HG03103 (cell line): Measurements from ENCODE around the gene ARFIP1.
"Not testable (repeated sequence)": the region's sequence is repeated elsewhere in the genome, so short reads cannot be mapped to it uniquely, and the experiment has no call there.

Experiments
- ATAC-seq: cut with Tn5 transposase; IDR thresholded peaks from one replicate; pipeline ENCODE4 v1.9.1; 2021; ENCODE audit warnings: low read depth; ENCODE audit not compliant: unreplicated experiment

ARFIP1 gene, protein sequence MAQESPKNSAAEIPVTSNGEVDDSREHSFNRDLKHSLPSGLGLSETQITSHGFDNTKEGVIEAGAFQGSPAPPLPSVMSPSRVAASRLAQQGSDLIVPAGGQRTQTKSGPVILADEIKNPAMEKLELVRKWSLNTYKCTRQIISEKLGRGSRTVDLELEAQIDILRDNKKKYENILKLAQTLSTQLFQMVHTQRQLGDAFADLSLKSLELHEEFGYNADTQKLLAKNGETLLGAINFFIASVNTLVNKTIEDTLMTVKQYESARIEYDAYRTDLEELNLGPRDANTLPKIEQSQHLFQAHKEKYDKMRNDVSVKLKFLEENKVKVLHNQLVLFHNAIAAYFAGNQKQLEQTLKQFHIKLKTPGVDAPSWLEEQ

DNA sequence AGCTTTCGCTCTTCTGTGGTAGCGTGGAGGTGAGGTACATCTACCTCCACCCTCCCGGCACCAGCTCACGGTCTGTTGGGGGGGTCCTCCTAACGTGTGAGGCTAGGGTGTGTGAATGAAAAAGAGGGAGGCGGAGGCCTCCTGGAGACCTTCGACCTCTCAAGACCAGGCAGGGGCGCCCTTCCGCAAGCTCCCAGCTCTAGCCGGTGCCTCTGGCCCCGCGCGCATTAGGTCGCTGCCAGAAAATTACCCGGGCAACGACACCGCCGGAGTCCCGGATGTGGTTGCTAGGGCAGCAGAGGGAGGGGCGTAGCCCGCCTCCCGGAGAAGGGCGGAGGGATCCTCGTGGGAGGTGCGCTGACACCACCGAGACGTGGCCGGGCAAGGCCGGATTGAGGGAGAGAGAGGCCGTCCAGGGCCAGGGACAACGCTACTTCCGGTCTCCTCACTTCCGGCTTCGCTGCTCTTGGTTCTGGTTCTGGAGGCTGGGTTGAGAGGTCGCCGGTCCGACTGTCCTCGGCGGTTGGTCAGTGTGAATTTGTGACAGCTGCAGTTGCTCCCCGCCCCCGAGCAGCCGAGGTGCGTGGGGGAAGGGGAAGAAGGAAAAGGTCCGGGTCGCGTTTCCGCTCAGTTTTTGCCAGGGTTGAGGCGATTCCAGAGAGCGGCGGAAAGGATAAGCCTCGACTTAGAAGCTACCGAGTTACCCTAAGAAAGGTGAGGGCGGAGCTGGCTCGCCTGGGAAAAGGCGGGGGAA lies at the start of gene ARFIP1, which contains the start of gene TIGD4:
ARFIP1 (plus strand) TSS at position 442 of the 754 bp plus-strand sequence. CDS start 49,680 bp downstream, outside the sequence.
TIGD4 (minus strand) TSS at position 218 of the 754 bp plus-strand sequence. CDS start 8,726 bp downstream, outside the sequence.
- ATAC-seq = peak; percentile 86

DNA sequence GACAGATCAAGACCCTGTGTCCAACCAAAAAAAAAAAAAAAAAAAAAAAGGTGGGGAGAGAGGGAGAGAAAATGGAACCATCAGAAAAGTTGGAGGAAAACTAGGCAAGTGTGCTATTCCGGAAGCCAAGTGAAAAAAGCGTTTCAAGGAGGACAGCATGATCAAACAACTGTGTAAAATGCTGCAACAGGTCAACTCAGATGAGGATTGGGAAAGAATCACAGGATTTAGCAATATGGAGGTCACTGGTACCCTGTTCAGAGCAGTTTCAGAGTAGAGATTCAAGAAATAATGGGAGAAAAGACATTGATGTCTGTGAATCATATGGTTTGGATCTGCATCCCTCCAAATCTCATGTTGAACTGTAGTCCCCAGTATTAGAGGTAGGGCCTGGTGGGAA lies 47.8 kb upstream of the ARFIP1 start:
- no peak for ATAC-seq

GRCh38 chr4:152734015-152734698 lies 45.6 kb upstream of the ARFIP1 start:
- ATAC-seq = no peak

- no peak for ATAC-seq
These were observed 45.1 kb upstream of the ARFIP1 start for GRCh38 chr4:152734699-152735050.

DNA sequence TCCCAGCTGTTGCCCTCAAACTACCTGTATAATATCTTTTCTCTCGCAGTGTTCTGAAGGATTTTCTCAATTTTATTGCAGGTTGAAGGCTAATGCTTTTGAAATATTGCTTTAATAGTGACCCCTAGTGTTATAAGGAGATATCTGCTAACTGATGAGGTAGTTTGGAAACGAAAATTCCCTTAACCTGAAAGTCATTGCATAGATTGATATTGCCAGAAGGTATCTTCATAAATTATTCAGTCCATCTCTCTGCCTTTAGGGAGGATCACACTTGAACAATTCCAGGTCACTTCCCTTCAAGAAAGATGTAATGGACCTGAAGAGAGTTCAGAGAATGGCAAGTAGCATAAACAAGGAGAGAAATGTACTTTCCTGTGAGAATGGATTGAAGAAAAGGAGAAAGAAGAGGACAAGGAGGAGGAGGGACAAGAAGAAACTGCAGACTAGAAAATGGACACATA lies 44.3 kb upstream of the ARFIP1 start:
- ATAC-seq = no peak

- ATAC-seq = no peak
These were observed 43.8 kb upstream of the ARFIP1 start for GRCh38 chr4:152735906-152736305.

DNA sequence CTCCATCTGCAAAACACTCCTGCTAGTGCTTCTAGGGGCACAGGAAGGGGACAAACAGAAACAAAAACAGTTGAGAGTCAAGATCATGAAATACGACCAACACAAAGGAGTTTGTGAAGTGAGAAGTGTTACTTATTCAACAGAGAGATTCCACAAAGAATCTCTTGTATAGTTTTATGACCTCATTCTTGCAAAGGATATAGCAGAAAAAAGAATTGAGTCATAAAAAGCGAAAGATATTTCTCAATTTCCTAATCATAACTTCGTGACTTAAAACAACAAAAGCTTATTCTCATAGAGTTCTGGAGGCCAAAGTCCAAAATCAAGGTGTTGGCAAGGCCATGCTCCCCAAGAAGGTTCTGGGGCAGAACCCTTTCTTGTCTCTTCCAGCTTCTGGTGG lies 40.9 kb upstream of the ARFIP1 start:
- no peak for ATAC-seq

DNA sequence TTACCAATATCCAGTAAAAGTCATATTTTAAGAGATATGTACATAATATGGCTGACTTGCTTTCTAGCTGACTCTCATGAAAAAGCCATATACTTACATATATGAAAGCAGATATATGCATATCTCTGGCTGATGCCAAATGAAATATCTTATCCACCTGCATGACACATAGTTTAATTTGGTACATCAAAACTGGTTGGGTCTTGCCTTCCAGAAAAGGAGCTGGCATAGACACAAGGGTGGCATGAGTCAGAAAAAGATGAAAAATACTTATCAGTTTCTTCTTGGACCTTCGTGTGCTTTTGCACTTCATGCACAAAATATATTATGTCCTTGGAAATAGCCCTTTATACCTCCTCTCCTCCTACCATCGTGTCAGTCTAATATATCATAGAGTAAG lies 32.3 kb upstream of the ARFIP1 start:
- no peak for ATAC-seq

- no peak for ATAC-seq
These were observed 31.1 kb upstream of the ARFIP1 start for GRCh38 chr4:152748619-152749018.

DNA sequence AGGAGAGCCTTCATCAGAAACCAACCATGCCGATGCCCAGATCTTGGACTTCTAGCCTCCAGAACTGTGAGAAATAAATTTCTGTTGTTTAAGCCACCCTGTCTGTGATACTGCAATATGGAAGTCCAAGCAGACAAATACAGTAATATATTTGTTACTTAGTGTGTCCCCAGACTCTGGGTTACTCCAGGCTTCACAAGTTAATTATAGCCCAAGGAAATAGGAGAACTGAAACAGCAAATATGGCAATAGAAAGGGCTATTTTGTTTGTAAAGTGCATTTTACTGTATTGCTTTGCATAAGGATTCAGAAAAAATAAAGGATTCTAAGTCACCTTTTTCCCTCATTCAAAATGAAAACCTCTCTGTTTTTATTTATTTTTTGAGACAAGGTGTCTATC lies 16.0 kb upstream of the ARFIP1 start:
- no peak for ATAC-seq

DNA sequence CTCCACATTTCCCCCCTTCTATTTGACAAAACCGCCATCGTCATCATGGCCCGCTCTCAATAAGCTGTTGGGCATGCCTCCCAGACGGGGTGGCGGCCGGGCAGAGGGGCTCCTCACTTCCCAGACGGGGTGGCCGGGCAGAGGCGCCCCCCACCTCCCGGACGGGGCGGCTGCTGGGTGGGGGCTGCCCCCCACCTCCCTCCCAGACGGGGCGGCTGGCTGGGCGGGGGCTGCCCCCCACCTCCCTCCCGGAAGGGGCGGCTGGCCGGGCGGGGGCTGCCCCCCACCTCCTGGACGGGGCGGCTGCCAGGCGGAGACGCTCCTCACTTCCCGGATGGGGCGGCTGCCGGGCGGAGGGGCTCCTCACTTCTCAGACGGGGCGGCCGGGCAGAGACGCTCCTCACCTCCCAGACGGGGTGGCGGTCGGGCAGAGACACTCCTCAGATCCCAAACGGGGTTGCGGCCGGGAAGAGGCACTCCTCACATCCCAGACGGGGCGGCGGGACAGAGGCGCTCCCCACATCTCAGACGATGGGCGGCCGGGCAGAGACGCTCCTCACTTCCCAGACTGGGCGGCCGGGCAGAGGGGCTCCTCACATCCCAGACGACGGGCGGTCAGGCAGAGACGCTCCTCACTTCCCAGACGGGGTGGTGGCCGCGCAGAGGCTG lies 14.6 kb upstream of the ARFIP1 start:
- not testable (repeated sequence) for ATAC-seq

- peak; percentile 72 for ATAC-seq
These were observed 7.8 kb upstream of the ARFIP1 start for GRCh38 chr4:152771741-152772533.

- no peak for ATAC-seq
These were observed 6.4 kb upstream of the ARFIP1 start for GRCh38 chr4:152773339-152773738.

DNA sequence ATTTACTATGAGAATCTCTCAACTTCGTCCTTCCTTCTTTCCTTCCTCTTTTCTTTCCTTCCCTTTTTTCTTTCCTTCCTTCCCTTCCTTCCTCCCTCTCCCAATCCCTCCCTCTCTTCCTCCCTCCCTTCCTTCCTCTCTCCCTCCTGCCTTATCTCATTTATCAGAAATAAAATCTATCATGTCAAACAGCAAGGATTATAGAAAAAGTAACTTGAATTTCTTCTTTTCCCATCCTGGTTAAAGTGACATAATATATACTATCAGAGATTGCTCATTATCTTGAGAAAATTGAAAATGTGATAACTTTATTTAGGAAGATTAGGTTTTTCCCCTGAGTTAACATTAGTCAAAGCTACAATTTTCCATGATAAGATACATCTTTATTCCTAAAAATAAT lies 5.8 kb upstream of the ARFIP1 start:
- no peak for ATAC-seq

GRCh38 chr4:152776352-152776751 lies 3.4 kb upstream of the ARFIP1 start:
- no peak for ATAC-seq

- no peak for ATAC-seq
These were observed 2.3 kb upstream of the ARFIP1 start for GRCh38 chr4:152777488-152777887.

GRCh38 chr4:152778656-152779512 lies 870 bp upstream of the ARFIP1 start:
- ATAC-seq = no peak

GRCh38 chr4:152780267-152780778 lies 569 bp downstream of the ARFIP1 start:
- ATAC-seq = no peak
